Stimulated activated naive B cell treated with anti-CD40 and anti-IgM and Interleukin-4, amounts not matched to agents 10 μg/mL and 1 μg/mL and 100 μg/mL, for 72 hours (primary cell): ENCODE data around the gene LSM4.

Source experiments
- ATAC-seq, 2 donors: fragments of 150-1000 bp; cut with Tn5 transposase; replicated peaks; 2 replicates each; pipeline ENCODE4 v1.10.0; 2021; ENCODE audit warnings: moderate library complexity in 1 of 2
- DNase-seq: peaks from one replicate; pipeline ENCODE4 v3.0.0; 2021
- H3K27ac Mint-ChIP-seq: one replicate; pipeline ENCODE4 v1.8.0; 2022; ENCODE audit warnings: mild to moderate bottlenecking, mixed read lengths
- H3K27me3 Mint-ChIP-seq, 2 donors: one replicate each; pipeline ENCODE4 v1.8.0; 2022; ENCODE audit warnings: mixed read lengths in 2 of 2
- H3K36me3 Mint-ChIP-seq, 2 donors: one replicate each; pipeline ENCODE4 v1.8.0; 2022; ENCODE audit warnings: mixed read lengths in 2 of 2, mild to moderate bottlenecking in 1 of 2
- H3K4me1 Mint-ChIP-seq, 2 donors: one replicate each; pipeline ENCODE4 v1.8.0; 2022; ENCODE audit warnings: mixed read lengths in 2 of 2, mild to moderate bottlenecking in 1 of 2
- H3K4me3 Mint-ChIP-seq, 2 donors: one replicate each; pipeline ENCODE4 v1.8.0; 2022; ENCODE audit warnings: mild to moderate bottlenecking in 2 of 2, mixed read lengths in 2 of 2, moderate library complexity in 1 of 2
- H3K9me3 Mint-ChIP-seq, 2 donors: one replicate each; pipeline ENCODE4 v1.8.0; 2022; ENCODE audit warnings: mixed read lengths in 2 of 2, mild to moderate bottlenecking in 1 of 2

LSM4 gene

DNA sequence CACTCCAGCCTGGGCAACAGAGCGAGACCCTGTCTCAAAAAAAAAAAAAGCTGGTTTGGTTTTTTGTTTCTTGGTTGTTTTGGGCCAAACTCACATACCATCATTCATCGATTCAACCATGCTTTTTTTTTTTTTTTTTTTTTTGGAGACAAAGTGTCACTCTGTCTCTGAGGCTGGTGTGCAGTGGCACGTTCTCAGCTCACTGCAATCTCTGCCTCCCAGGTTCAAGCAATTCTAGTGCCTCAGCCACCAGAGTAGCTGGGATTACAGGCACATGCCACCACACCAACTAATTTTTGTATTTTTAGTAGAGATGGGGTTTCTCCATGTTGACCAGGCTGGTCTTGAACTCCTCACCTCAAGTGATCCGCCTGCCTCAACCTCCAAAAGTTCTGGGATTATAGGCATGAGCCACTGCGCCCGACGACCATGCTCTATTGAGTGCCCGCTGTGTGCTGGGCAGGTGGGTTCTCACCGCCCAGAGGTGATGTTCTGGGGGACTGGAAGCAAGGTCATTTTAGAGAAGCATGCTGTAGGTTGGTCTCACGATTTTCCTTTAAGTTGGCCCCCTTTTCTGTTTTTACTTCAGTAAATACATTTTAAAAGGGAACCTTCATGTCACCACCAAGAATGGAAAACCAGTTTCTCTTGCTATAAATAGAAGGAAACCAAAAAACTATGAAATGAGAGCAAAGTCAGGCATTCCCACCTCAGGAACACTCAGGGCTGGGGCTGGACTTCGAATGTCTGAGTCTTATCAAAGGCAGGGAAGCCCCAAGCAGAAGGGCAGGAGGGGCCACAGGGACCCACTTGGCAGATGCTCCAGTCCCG is 33.2 kb downstream of the LSM4 start:
- Mint-ChIP-seq H3K9me3 (no peaks in the 10 kb centered on the region), H3K36me3 (peaks cover 7 to 23% of the 10 kb centered on the region in 2 donors), H3K4me3 (peak overlapping the region; percentile 40 to 63), H3K4me1 (peaks cover 53 to 91% of the 10 kb centered on the region in 2 donors), H3K27me3 (no peaks in the 10 kb centered on the region), H3K27ac (peak overlapping the region; percentile 95)
- DNase-seq (no peak), ATAC-seq (no peak)

DNA sequence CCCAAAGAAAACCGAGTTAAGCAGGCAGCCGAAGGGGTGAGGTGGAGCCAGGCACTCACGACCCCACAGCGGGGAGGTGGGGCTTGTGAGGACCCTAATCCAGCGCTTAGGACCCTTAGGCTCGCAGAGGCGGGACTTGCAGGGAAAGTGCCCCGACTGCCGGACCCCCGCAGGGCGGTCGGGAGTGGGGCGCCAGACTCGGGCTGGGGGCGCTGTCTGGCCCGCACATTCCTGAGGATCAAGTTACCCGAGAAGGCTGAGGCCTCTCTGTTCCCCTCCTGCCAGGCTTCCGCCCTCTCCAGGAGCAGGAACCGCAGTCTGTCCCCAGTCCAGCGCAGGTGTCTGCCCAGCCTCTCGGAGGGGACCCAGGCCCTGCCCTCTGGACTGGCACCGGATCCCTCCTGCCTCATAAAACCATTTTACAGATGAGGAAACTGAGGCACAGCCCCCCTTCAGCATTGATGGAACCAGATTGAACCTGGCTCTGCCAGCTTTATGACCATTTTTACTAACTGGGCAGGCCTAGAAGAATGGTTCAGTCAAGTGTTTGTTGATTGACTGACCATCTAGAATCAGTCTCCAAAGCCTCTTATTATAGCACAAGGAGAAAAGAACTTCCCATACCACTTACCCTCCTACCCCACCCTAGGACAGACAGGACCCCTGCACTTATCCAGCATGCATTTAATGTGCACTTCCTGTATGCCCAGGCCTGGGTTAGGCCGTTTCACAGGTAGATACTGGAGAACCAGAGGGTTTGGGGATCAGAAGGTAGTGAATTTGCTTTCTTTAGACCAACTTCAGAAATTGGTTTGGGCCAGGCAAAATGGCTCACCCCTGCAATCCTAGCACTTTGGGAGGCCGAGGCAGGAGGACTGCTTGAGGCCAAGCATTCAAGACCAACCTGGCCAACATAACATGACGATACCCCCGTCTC is 34.8 kb downstream of the LSM4 start:
- Mint-ChIP-seq H3K9me3 (no peaks in the 10 kb centered on the region), H3K4me3 (no peak overlapping the region), H3K27me3 (no peaks in the 10 kb centered on the region), H3K4me1 (peaks cover 48 to 81% of the 10 kb centered on the region in 2 donors), H3K36me3 (peaks cover 7 to 14% of the 10 kb centered on the region in 2 donors), H3K27ac (peak overlapping the region; percentile 95)
- DNase-seq (no peak), ATAC-seq (no peak)

DNA sequence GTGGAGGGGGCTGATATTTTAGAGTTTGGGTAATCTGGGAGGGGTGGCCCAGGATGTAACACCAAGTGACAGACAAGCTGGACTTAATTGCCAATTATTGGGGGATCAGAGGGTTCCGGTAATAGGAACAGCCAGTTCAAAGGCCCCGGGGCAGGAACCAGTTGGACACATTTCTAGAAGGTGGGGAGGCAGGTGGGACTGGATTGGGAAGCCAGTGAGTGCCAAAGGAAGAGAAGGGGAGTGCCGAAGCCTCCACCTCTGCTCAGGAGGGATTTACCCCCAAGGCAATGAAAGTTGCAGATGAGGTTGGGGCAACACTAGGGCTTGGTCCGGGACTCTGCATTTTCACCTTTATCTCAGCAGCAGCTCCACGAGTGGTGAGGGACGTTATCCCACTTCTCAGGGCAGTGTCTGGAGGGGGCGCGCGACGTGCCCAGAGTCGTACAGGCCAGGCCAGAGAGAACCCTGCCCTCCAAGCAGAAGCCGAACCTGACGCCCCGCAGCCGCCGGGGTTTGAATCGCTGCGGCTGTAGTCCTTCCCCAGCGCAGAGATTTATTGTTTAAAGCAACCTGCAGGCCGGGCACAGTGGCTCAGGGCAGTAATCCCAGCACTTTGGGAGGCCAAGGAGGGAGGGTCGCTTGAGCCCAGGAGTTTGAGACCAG is 35.8 kb downstream of the LSM4 start:
- no peak overlapping the region for H3K4me3 Mint-ChIP-seq
- DNase-seq = no peak
- peaks cover 53 to 87% of the 10 kb centered on the region in 2 donors for H3K4me1 Mint-ChIP-seq
- peaks cover 6 to 11% of the 10 kb centered on the region in 2 donors for H3K36me3 Mint-ChIP-seq
- peak overlapping the region; percentile 67 for H3K27ac Mint-ChIP-seq
- H3K9me3 Mint-ChIP-seq = no peaks in the 10 kb centered on the region
- ATAC-seq = no peak
- H3K27me3 Mint-ChIP-seq = no peaks in the 10 kb centered on the region

DNA sequence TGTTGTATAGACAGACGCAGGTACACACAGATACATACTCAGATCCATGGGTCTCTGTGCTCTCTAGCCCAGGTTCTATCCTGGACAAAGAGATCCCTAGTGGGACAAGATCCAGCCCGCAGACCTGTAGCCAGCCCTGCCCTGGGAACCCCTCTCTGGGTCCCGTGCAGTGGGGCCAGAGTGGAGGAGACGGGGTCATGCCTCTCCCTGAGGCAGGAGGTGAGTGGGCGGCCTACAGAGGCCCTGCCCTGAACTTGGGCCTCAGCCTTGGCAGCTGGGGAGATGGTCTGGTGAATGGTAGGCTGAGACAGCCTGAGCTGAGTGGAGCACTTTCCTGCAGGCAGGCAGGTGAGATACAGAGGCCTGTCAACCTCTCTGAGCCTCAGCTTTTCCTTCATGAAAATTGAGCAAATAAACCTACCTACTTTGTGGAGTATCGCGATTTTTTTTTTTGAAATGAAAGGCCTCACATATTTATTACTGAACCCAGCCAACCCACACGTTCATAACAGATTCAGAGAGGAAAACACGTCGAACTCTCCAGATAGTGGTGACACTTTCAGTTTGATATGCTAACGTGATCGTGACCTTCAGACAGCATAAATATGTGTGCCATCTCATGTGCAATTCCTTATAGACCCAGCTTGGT is 38.0 kb downstream of the LSM4 start:
- H3K27me3 Mint-ChIP-seq = no peaks in the 10 kb centered on the region
- DNase-seq (peak; percentile 44), ATAC-seq (peak; percentile 8 to 13)
- H3K36me3 Mint-ChIP-seq = peaks cover 15% of the 10 kb centered on the region in 2 donors
- H3K9me3 Mint-ChIP-seq = no peaks in the 10 kb centered on the region
- H3K4me3 Mint-ChIP-seq = peak overlapping the region; percentile 42 to 47
- H3K4me1 Mint-ChIP-seq = peaks cover 45 to 75% of the 10 kb centered on the region in 2 donors
- H3K27ac Mint-ChIP-seq = peak overlapping the region; percentile 96

DNA sequence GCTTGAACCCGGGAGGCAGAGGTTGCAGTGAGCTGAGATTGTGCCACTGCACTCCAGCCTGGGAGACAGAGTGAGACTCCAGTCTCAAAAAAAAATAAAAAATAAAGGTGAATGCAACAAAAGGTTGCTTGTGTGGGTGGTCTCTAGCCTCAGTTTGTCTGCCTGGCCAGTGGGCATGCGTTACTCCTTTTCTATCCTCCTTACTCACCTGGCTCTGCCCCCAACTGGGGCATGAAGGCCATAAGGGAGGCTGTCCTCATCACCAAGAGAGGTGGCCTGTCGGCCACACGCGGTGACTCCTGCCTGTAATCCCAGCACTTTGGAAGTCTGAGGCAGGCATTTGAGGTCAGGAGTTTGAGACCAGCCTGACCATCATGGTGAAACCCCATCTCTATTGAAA is 39.5 kb downstream of the LSM4 start:
- Mint-ChIP-seq H3K4me3 (peak overlapping the region in 1 of 2 donors; percentile 4), H3K36me3 (peaks cover 29 to 30% of the 10 kb centered on the region in 2 donors)

DNA sequence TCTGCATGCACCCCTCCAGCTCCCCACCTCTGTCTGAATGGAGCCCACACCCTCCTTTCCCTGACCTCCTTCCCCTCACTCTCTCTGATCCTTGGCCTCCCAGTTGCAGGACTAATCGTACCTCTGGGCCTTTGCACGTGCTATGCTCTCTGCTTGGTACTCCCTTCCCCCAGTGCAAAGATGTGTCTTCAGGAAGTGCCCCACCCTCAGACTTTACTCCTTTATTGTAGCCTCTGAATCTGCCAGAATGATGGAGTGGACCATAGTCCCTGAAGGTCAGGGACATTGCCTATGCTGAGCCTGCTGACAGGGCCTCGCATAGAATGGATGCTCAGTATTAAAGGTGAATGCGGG is 40.1 kb downstream of the LSM4 start:
- DNase-seq (no peak), ATAC-seq (no peak)
- H3K4me3 Mint-ChIP-seq = peak overlapping the region; percentile 94 to 95
- H3K27me3 Mint-ChIP-seq = peaks cover 0 to 4% of the 10 kb centered on the region in 2 donors
- H3K36me3 Mint-ChIP-seq = peaks cover 33 to 35% of the 10 kb centered on the region in 2 donors
- H3K9me3 Mint-ChIP-seq = no peaks in the 10 kb centered on the region
- H3K4me1 Mint-ChIP-seq = peaks cover 50 to 74% of the 10 kb centered on the region in 2 donors
- H3K27ac Mint-ChIP-seq = peak overlapping the region; percentile 99

More for the DNA sequence above, 39.5 kb downstream of the LSM4 start:
- peak overlapping the region; percentile 62 for H3K27ac Mint-ChIP-seq
- no peak for ATAC-seq
- no peaks in the 10 kb centered on the region for H3K9me3 Mint-ChIP-seq
- peaks cover 49 to 75% of the 10 kb centered on the region in 2 donors for H3K4me1 Mint-ChIP-seq
- DNase-seq = no peak
- peaks cover 0 to 4% of the 10 kb centered on the region in 2 donors for H3K27me3 Mint-ChIP-seq

DNA sequence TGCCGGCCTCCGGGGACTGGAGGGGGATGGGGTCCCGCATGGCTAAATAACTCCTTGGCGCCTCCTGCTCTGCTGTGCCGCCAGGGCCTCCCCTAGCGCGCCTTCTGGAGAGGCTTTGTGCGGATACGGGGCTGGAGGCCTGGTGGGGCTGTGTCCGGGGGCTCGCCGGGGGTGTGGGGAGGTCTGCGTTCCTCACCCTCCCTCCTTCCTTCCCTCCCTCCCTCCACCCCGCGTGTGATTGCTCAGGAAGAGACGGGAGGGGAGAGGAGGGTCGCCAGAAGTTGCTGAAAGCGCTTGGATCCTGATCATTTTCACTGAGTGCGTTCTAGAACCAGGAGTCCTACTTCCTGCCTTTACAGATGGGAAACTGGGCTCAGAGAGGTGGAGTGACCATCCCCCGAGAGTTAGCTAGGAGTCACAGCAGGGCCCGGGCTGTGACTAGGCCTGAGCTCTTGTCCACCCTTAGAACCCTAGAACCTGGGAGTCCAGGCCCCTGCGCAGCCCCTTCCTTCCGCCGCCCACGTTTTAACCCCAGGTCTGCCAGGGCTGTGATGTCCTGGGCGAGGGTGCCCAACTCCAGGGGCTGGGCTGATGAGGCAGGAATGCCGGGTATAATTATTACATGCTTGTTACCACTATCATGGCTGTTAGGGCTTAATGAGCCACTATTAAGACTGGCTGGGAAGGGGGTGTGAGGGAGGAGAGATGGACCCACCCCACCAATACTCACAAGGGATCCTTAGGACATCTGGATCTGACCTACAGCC is 40.7 kb downstream of the LSM4 start:
- H3K36me3 Mint-ChIP-seq = peaks cover 37 to 39% of the 10 kb centered on the region in 2 donors
- peaks cover 52 to 74% of the 10 kb centered on the region in 2 donors for H3K4me1 Mint-ChIP-seq
- H3K9me3 Mint-ChIP-seq = no peaks in the 10 kb centered on the region
- H3K4me3 Mint-ChIP-seq = peak overlapping the region; percentile 94 to 95
- DNase-seq (peak; percentile 42), ATAC-seq (peak in 1 of 2 donors; percentile 52)
- peak overlapping the region; percentile 99 for H3K27ac Mint-ChIP-seq
- H3K27me3 Mint-ChIP-seq = peaks cover 0 to 4% of the 10 kb centered on the region in 2 donors

DNA sequence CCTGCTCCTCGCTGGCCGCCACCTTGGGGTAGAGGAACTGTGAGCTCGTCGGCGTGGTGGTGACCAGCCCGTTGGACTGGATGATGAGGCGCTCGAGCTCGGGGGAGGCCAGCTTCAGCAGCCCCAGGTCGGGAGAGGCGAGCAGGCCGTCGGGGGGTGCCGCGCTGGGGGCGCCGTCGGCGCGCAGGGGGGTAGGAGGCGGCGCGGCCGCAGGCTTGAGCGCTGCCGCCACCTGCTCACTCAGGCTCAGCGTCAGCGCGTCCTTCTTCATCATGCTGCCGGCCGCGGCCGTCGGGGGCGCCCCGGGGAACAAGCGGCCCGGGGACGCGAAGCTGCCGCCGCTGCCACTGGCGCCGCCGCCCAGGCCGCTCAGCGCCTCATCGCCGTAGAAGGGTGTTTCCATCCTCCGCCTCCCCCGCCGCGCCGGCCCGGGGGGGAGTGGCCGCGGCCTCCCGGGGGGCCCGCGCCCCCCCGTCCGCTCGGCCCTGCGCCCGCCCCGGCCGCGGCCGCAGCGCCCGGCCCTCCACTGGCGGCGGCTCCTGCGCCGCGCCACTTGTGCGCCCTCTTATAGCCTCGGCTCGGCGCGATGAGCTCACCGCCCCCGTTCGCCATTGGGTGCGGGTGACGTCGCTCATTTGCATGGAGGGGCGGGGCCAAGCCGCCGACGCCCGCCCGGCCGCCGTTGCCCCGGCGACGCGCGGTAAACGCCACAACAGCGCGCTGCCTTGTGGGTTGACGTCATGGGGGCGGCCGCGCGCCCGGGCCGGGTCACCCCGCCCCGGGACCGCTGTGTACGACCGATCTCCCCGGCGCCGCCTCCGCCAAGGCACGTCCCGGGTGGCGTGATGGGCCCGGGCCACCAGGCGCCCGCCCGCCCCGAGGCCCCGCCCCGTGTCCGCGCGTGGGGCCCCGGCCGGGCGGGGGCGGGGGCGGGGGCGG is 41.5 kb downstream of the LSM4 start, which contains the start of gene JUND:
JUND (minus strand) TSS at position 541 of the 939 bp plus-strand sequence; CDS start at position 403, 138 bp downstream.
- Mint-ChIP-seq H3K4me1 (peaks cover 45 to 66% of the 10 kb centered on the region in 2 donors), H3K27me3 (peaks cover 0 to 4% of the 10 kb centered on the region in 2 donors), H3K9me3 (no peaks in the 10 kb centered on the region), H3K27ac (peak within 1 kb of the TSS; percentile 99), H3K36me3 (peaks cover 37% of the 10 kb centered on the region in 2 donors), H3K4me3 (peak within 1 kb of the TSS; percentile 95 to 96)
- DNase-seq (peak; percentile 98), ATAC-seq (peak; percentile 72 to 77)

DNA sequence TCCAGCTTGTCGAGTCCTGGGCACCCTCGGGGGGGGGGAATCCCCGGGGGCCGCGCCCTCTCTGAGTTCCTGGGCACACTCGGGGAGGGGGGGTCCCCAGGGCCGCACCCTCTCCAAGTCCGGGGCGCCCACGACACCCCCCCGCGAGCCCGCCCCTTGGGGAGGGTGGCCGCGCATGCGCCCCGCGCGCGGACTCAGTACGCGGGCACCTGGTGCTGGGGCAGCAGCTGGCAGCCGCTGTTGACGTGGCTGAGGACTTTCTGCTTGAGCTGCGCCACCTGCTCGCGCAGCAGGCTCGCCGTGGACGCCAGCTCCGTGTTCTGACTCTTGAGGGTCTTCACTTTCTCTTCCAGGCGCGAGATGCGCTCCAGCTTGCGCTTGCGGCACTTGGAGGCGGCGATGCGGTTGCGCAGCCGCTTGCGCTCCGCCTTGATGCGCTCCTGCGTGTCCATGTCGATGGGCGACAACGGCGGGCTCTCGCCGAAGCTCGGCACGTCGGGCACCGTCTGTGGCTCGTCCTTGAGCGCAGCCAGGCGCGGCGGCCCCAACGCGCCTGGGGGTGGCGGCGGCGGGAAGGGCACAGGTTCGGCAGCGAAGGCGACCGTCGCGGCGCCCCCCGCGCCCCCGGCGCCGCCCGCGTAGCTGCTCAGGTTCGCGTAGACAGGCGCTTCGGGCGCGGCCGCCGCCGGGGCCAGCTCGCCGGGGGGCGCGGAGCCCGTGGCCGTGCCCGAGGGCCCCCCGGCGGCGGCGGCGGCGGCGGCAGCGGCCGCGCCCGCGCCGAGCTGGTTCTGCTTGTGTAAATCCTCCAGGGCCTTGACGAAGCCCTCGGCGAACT is 42.4 kb downstream of the LSM4 start:
- Mint-ChIP-seq H3K36me3 (peaks cover 39 to 40% of the 10 kb centered on the region in 2 donors), H3K9me3 (no peaks in the 10 kb centered on the region), H3K27me3 (peaks cover 0 to 4% of the 10 kb centered on the region in 2 donors), H3K4me3 (peak overlapping the region; percentile 95 to 96), H3K4me1 (peaks cover 43 to 63% of the 10 kb centered on the region in 2 donors), H3K27ac (peak overlapping the region; percentile 98)
- peak; percentile 81 for DNase-seq
- peak; percentile 14 to 28 for ATAC-seq

DNA sequence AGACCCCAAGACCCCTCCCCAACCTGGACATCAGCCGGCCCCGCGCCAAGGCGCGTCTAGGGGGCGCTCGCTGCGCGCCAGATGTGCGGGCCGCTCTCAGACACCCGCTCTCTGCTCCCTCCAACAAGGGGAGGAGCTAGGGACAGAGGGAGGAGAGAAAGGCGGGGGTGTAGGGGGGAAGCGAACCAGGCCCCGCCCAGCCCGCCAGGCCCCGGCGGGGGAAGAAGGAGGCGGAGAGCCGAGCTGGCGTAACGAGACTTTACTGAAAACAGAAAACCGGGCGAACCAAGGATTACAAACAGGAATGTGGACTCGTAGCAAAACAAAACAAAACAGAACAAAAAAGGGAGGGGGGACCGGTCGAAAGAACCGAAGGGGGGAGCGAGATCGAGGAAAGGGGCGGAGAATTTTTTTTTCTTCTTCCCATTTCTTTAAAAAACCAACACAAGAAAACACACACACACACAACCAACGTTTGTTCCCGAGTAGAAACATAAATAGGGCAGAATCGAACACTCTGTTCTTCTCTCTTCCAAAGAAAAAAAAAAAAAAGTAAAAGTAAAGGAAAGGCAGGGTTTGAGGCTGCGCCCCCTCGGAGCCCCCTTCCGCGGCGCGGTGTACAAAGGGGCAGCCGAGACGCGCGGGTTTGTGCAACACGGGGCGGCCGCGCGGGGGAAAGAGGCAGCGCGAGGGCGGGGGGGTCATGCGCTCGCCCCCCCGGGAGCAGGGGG is 43.2 kb downstream of the LSM4 start:
- no peaks in the 10 kb centered on the region for H3K9me3 Mint-ChIP-seq
- H3K4me3 Mint-ChIP-seq = peak overlapping the region; percentile 95 to 96
- peaks cover 0 to 4% of the 10 kb centered on the region in 2 donors for H3K27me3 Mint-ChIP-seq
- peaks cover 36 to 46% of the 10 kb centered on the region in 2 donors for H3K36me3 Mint-ChIP-seq
- ATAC-seq (peak; percentile 42 to 50), DNase-seq (peak; percentile 90)
- H3K27ac Mint-ChIP-seq = peak overlapping the region; percentile 98
- H3K4me1 Mint-ChIP-seq = peaks cover 43 to 63% of the 10 kb centered on the region in 2 donors

DNA sequence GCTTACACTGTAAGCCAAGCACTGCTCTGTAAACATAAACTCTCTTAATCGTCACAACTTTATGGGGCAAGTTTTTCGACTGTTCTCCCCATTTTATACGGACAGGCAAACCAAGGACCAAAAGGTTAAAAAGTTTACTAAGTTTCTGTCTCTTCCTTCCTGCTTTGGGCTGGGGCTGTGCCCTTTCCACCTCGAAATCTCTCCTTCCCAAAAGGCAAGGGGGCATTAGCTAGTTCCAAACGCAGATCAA is 43.7 kb downstream of the LSM4 start:
- H3K4me3 Mint-ChIP-seq = peak overlapping the region; percentile 95 to 96
- H3K27ac Mint-ChIP-seq = peak overlapping the region; percentile 98
- ATAC-seq (no peak), DNase-seq (no peak)
- H3K27me3 Mint-ChIP-seq = peaks cover 0 to 4% of the 10 kb centered on the region in 2 donors
- peaks cover 42 to 63% of the 10 kb centered on the region in 2 donors for H3K4me1 Mint-ChIP-seq
- peaks cover 36 to 51% of the 10 kb centered on the region in 2 donors for H3K36me3 Mint-ChIP-seq
- no peaks in the 10 kb centered on the region for H3K9me3 Mint-ChIP-seq
